D721Med (cell line): ENCODE measurements around the gene PLD2.
"Not testable (repeated sequence)": the region's sequence is repeated elsewhere in the genome, so short reads cannot be mapped to it uniquely, and the experiment has no call there.

Source experiments
- DNase-seq: peaks from one replicate; pipeline ENCODE4 v3.0.0; 2011; ENCODE audit warnings: low spot score; ENCODE audit not compliant: insufficient read length
- FAIRE-seq: peaks from 2 replicates; lab custom pipeline; 2011; peaks lifted over from hg19 to GRCh38; lab: Jason Lieb, UNC
- CTCF ChIP-seq: IDR thresholded peaks from 2 replicates; pipeline ENCODE4 v1.5.1; 2012; ENCODE audit warnings: mild to moderate bottlenecking, control low read depth; ENCODE audit not compliant: insufficient read depth; ENCODE audit errors: missing control alignments

PLD2 gene

GRCh38 chr17:4822835-4823234 is 15.9 kb downstream of the PLD2 start:
- no peak for FAIRE-seq
- no peak for TF ChIP-seq CTCF
- DNase-seq, result no peak

- FAIRE-seq, result no peak
- no peak for TF ChIP-seq CTCF
- DNase-seq, result no peak
Observed at GRCh38 chr17:4823373-4824089, 16.6 kb downstream of the PLD2 start.

- no peak for TF ChIP-seq CTCF
- DNase-seq (no peak), FAIRE-seq (no peak)
Observed at GRCh38 chr17:4827399-4827798, 20.4 kb downstream of the PLD2 start.

GRCh38 chr17:4832829-4833177 is 25.9 kb downstream of the PLD2 start:
- DNase-seq, FAIRE-seq: not testable (repeated sequence)

DNA sequence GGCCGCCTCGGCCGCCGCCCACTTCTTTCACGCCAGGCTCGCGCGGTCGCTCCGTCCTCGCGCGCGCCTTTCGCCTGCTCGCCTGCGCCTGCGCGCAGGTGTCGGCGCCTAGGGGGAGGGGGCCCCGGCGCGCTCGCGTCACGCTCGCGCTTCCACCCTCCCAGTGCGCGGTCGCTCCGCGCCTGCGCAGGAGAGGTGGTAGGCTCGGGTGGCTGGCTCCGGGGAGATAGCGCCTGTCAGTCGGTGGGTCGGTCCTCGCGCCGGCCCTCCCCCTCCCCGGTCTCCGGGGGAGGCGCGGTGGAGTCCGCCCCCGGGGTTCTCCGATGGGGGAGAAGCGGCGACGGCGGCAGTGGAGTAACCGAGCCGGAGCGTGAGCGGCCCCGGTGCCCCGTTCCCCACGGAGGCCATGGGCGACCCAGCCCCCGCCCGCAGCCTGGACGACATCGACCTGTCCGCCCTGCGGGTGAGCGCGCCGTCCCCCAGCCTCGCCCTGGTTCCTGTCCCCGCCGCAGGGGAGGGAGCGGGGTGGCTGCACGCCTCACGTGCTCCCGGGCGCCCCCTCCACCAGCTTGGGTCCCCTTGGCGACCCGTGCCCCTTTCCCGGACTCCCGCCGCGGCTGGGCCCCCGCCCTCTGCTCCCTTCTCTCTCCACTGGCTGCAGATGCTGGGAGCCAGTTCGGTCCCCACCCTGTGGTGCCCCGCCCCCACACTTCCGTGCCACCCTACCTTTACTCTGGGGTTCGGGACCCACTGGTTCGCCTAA is 26.4 kb downstream of the PLD2 start, which contains the start of gene MINK1:
TSS of gene MINK1 (plus strand) at position 163 of the 763 bp plus-strand sequence. CDS start at position 407, 244 bp downstream.
- peak; percentile 93 for DNase-seq
- no peak for TF ChIP-seq CTCF
- FAIRE-seq, result no peak

GRCh38 chr17:4833941-4834680 is 27.2 kb downstream of the PLD2 start:
- DNase-seq (no peak), FAIRE-seq (no peak)

DNA sequence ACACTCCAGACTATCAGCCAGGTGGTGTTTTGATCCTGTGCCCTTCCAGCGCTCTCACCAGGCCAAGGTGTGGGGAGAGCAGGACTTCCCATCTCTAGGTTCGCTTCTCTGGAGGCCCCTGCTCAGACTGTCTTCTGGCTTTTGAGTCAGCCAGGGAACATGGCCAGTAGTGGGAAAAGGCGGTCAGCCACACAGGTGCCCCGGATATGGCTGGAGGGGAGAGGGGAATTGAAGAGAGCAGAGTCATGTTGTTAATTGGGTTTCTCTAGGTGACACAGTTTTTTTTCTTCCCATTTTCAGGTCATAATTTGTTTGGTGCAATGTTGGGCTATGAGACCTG is 27.7 kb downstream of the PLD2 start:
- FAIRE-seq (no peak), DNase-seq (no peak)
- no peak for TF ChIP-seq CTCF

More at GRCh38 chr17:4833941-4834680, 27.2 kb downstream of the PLD2 start:
- no peak for TF ChIP-seq CTCF
